NCI-H187 treated with DMSO at 0.1 percent for 48 hours (cell line): ENCODE results near the gene PRDM16.

Experiments
- DNase-seq: peaks from one replicate; lab custom pipeline; 2025; lab: John Stamatoyannopoulos, UW

Gene PRDM16

GRCh38 chr1:3463408-3463863 is 394.4 kb downstream of the PRDM16 start:
- DNase-seq: no peak

- DNase-seq: no peak
Observed at GRCh38 chr1:3463891-3464648, 395.1 kb downstream of the PRDM16 start.

- DNase-seq: no peak
Observed at GRCh38 chr1:3464649-3465025, 395.6 kb downstream of the PRDM16 start.

GRCh38 chr1:3465091-3465934 is 396.3 kb downstream of the PRDM16 start:
- DNase-seq: no peak

GRCh38 chr1:3465935-3466321 is 396.9 kb downstream of the PRDM16 start:
- no peak for DNase-seq

GRCh38 chr1:3466366-3467075 is 397.5 kb downstream of the PRDM16 start:
- DNase-seq: no peak

- no peak for DNase-seq
Observed at GRCh38 chr1:3467096-3468036, 398.4 kb downstream of the PRDM16 start.

GRCh38 chr1:3468236-3469103 is 399.5 kb downstream of the PRDM16 start:
- DNase-seq: no peak

GRCh38 chr1:3469104-3469848 is 400.3 kb downstream of the PRDM16 start:
- no peak for DNase-seq

GRCh38 chr1:3469849-3470649 is 401.0 kb downstream of the PRDM16 start:
- no peak for DNase-seq

GRCh38 chr1:3470650-3471355 is 401.8 kb downstream of the PRDM16 start:
- no peak for DNase-seq

GRCh38 chr1:3471356-3472087 is 402.5 kb downstream of the PRDM16 start:
- no peak for DNase-seq

GRCh38 chr1:3472088-3472850 is 403.3 kb downstream of the PRDM16 start:
- no peak for DNase-seq

GRCh38 chr1:3472906-3473305 is 403.9 kb downstream of the PRDM16 start:
- DNase-seq: no peak

- no peak for DNase-seq
Observed at GRCh38 chr1:3473381-3473844, 404.4 kb downstream of the PRDM16 start.

- no peak for DNase-seq
Observed at GRCh38 chr1:3474016-3474415, 405.0 kb downstream of the PRDM16 start.

GRCh38 chr1:3474421-3474820 is 405.4 kb downstream of the PRDM16 start:
- no peak for DNase-seq
